OCI-LY1 (cell line): ENCODE measurements around the gene CHRNA4.

Source experiments
- H2AFZ ChIP-seq: fragments of 200-600 bp; sonication (generic), shearing (Covaris generic); 2 replicates; pipeline ENCODE4 v1.6.0; 2014; ENCODE audit warnings: antibody characterized with exemption, mild to moderate bottlenecking, low read length
- H3F3A ChIP-seq: fragments of 200-600 bp; sonication (generic), shearing (Covaris generic); 2 replicates; pipeline ENCODE4 v1.6.0; 2014; ENCODE audit warnings: mild to moderate bottlenecking, antibody characterized with exemption, low read length, moderate library complexity; ENCODE audit not compliant: insufficient read depth
- H3K27ac ChIP-seq: fragments of 200-600 bp; sonication (generic); 2 replicates; pipeline ENCODE4 v1.5.1; 2014; ENCODE audit warnings: low read length, mixed run types, mild to moderate bottlenecking, low read depth; ENCODE audit not compliant: poor library complexity, severe bottlenecking
- H3K27me3 ChIP-seq: fragments of 200-600 bp; sonication (generic); 2 replicates; pipeline ENCODE4 v1.6.0; 2014; ENCODE audit warnings: antibody characterized with exemption, mild to moderate bottlenecking, low read length, moderate library complexity; ENCODE audit not compliant: insufficient read depth
- H3K36me3 ChIP-seq: fragments of 200-600 bp; sonication (generic); 2 replicates; pipeline ENCODE4 v1.6.1; 2014; ENCODE audit warnings: mild to moderate bottlenecking, antibody characterized with exemption, low read length, moderate library complexity, mixed read lengths; ENCODE audit not compliant: insufficient read depth
- H3K4me1 ChIP-seq: fragments of 200-600 bp; sonication (generic); 2 replicates; pipeline ENCODE4 v1.5.1; 2014; ENCODE audit warnings: mild to moderate bottlenecking, low read length, moderate library complexity; ENCODE audit not compliant: insufficient read depth, severe bottlenecking
- H3K4me2 ChIP-seq: fragments of 200-600 bp; sonication (generic), shearing (Covaris generic); 2 replicates; pipeline ENCODE4 v1.6.1; 2014; ENCODE audit warnings: low read length
- H3K4me3 ChIP-seq: fragments of 200-600 bp; sonication (generic); 2 replicates; pipeline ENCODE4 v1.5.1; 2014; ENCODE audit warnings: low read length, low read depth, mild to moderate bottlenecking, mixed read lengths; ENCODE audit not compliant: poor library complexity, severe bottlenecking
- H3K79me2 ChIP-seq: fragments of 200-600 bp; shearing (Covaris generic); 2 replicates; pipeline ENCODE4 v1.6.1; 2016; ENCODE audit warnings: mixed run types, low read length, mixed read lengths; ENCODE audit not compliant: insufficient read depth
- H3K9ac ChIP-seq: fragments of 200-600 bp; sonication (generic), shearing (Covaris generic); 2 replicates; pipeline ENCODE4 v1.6.1; 2014; ENCODE audit warnings: mild to moderate bottlenecking, low read length, mixed read lengths
- H3K9me2 ChIP-seq: fragments of 200-600 bp; sonication (generic), shearing (Covaris generic); 2 replicates; pipeline ENCODE4 v1.6.1; 2014; ENCODE audit warnings: low read depth, mild to moderate bottlenecking, low read length, mixed read lengths
- H3K9me3 ChIP-seq: fragments of 200-600 bp; shearing (Covaris generic); 2 replicates; pipeline ENCODE4 v1.6.1; 2014; ENCODE audit warnings: low read length, mixed read lengths
- H4K20me1 ChIP-seq: fragments of 200-600 bp; sonication (generic), shearing (Covaris generic); 2 replicates; pipeline ENCODE4 v1.6.0; 2016; ENCODE audit warnings: mild to moderate bottlenecking, low read length; ENCODE audit not compliant: insufficient read depth
- CTCF ChIP-seq: fragments of 200-600 bp; sonication (generic), shearing (Covaris generic); IDR thresholded peaks from 2 replicates; pipeline ENCODE4 v1.5.1; 2017; ENCODE audit warnings: mild to moderate bottlenecking, antibody characterized with exemption, low read length, moderate library complexity, mixed read lengths
- EZH2 ChIP-seq: fragments of 200-600 bp; sonication (generic), shearing (Covaris generic); IDR thresholded peaks from 2 replicates; pipeline ENCODE4 v1.8.0; 2017; ENCODE audit warnings: borderline replicate concordance, mixed run types, mild to moderate bottlenecking, antibody characterized with exemption, low read length, moderate library complexity, mixed read lengths

CHRNA4 gene

GRCh38 chr20:63398744-63399514, 37.8 kb upstream of the CHRNA4 start:
- Histone ChIP-seq H4K20me1 (no peaks in the 10 kb centered on the region), H3K9me2 (no peaks in the 10 kb centered on the region), H3K4me2 (no peak overlapping the region), H3K36me3 (no peaks in the 10 kb centered on the region), H3F3A (no peaks in the 10 kb centered on the region), H3K9ac (no peak overlapping the region), H3K79me2 (no peaks in the 10 kb centered on the region), H3K4me3 (no peak overlapping the region), H3K9me3 (no peaks in the 10 kb centered on the region), H3K27ac (no peak overlapping the region), H3K4me1 (no peaks in the 10 kb centered on the region), H2AFZ (no peak overlapping the region), H3K27me3 (no peaks in the 10 kb centered on the region)
- TF ChIP-seq EZH2 (no peak), CTCF (no peak)

GRCh38 chr20:63397946-63398450, 36.8 kb upstream of the CHRNA4 start:
- no peaks in the 10 kb centered on the region for H3K36me3 ChIP-seq
- H3K9ac ChIP-seq = no peak overlapping the region
- no peaks in the 10 kb centered on the region for H4K20me1 ChIP-seq
- no peak overlapping the region for H3K27ac ChIP-seq
- no peaks in the 10 kb centered on the region for H3K4me1 ChIP-seq
- no peaks in the 10 kb centered on the region for H3F3A ChIP-seq
- H3K9me3 ChIP-seq = no peaks in the 10 kb centered on the region
- H3K27me3 ChIP-seq = no peaks in the 10 kb centered on the region
- no peak overlapping the region for H3K4me3 ChIP-seq
- H3K79me2 ChIP-seq = no peaks in the 10 kb centered on the region
- TF ChIP-seq EZH2 = no peak
- H3K9me2 ChIP-seq = no peaks in the 10 kb centered on the region
- H3K4me2 ChIP-seq = no peak overlapping the region
- H2AFZ ChIP-seq = no peak overlapping the region

- Histone ChIP-seq H2AFZ (no peak overlapping the region), H3K4me3 (no peak overlapping the region), H3K36me3 (no peaks in the 10 kb centered on the region), H3K9me2 (no peaks in the 10 kb centered on the region), H3K9ac (no peak overlapping the region), H3K79me2 (no peaks in the 10 kb centered on the region), H3K27ac (no peak overlapping the region), H4K20me1 (no peaks in the 10 kb centered on the region), H3K4me1 (no peaks in the 10 kb centered on the region), H3K4me2 (no peak overlapping the region), H3K27me3 (no peaks in the 10 kb centered on the region), H3K9me3 (no peaks in the 10 kb centered on the region), H3F3A (no peaks in the 10 kb centered on the region)
- no peak for TF ChIP-seq EZH2
- TF ChIP-seq CTCF = no peak
Measured at GRCh38 chr20:63397155-63397843, 36.1 kb upstream of the CHRNA4 start.
